Testis (tissue), 2 donors: ENCODE results near the gene DENND5B.

Experiments used
- POLR2A ChIP-seq: fragments of 450-650 bp; IDR thresholded peaks from one replicate; pipeline ENCODE4 v1.6.1; 2017; ENCODE audit warnings: antibody characterized with exemption, mild to moderate bottlenecking, moderate library complexity
- TF ChIP-seq, protein P1 (sequence below), 3 experiments: fragments of 450-650 bp in 2 of 3; fragments of 200-600 bp in 1 of 3; sonication (generic) in 1 of 3; IDR thresholded peaks; one replicate each; pipeline ENCODE4 v1.5.1; 2016 to 2019; ENCODE audit warnings: antibody characterized with exemption in 3 of 3, mild to moderate bottlenecking in 2 of 3, moderate library complexity in 1 of 3

DNA sequence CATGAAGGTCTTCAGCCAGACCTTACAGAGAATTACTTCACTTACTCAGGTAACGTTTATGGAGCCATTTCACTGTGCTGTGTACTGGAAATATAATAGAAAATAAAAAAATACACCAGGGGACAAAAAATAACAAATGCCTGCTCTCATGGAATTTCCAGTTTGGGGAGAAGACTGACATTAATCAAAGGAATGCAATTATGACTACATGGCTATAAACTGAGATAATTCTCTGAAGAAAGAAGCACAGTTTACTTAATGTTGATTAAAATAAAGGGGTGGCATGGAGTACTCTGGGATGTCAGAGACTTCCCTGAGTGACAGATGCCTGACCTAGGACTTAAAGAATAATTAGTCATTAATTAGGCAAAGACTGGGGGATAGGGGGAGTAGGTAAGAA is 59.0 kb downstream of the DENND5B start:
- TF ChIP-seq, protein P1, sequence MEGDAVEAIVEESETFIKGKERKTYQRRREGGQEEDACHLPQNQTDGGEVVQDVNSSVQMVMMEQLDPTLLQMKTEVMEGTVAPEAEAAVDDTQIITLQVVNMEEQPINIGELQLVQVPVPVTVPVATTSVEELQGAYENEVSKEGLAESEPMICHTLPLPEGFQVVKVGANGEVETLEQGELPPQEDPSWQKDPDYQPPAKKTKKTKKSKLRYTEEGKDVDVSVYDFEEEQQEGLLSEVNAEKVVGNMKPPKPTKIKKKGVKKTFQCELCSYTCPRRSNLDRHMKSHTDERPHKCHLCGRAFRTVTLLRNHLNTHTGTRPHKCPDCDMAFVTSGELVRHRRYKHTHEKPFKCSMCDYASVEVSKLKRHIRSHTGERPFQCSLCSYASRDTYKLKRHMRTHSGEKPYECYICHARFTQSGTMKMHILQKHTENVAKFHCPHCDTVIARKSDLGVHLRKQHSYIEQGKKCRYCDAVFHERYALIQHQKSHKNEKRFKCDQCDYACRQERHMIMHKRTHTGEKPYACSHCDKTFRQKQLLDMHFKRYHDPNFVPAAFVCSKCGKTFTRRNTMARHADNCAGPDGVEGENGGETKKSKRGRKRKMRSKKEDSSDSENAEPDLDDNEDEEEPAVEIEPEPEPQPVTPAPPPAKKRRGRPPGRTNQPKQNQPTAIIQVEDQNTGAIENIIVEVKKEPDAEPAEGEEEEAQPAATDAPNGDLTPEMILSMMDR (IDR thresholded peaks at IDR 0.05): no peak
- no peak for TF ChIP-seq POLR2A
